ENCODE measurements around the gene IARS1.

GRCh38 chr9:92327283-92327850, 33.9 kb upstream of the IARS1 start:
- TF ChIP-seq CTCF (conservative IDR thresholded peaks at IDR 0.05; ENCODE audit: low read length) (no peak), EZH2phosphoT487 (IDR thresholded peaks at IDR 0.05; ENCODE audit: borderline replicate concordance) (no peak)
